ENCODE data around the gene LDLRAD2. TPM values are rescaled to one million over a fixed set of nuclear protein-coding genes. Genes with fewer than 3 reads are reported as not detected.

LDLRAD2 gene
- total RNA-seq, 1 experiment from 2014 or later, result not detected

DNA sequence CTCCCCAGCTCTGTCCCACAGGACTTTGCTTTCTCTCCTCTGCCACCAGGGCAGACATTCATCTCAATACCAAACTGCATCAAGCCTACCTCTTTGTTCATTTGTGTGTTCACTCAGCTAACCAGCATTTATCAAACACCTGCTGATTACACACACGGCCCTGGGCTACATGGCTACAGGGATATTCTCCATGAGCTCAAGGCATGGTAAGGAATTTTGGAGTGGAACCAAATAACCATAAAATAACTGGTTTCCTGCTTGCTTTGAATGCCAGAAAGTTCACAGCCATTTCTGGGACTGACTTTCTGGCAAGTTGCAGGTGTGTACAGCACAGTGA lies 54.6 kb downstream of the LDLRAD2 start:
- CTCF ChIA-PET, result no interaction called here
- TF ChIP-seq CBX3 (IDR thresholded peaks at IDR 0.05; ENCODE audit: low read depth) (no peak), FOSL1 (IDR thresholded peaks at IDR 0.05; ENCODE audit: low read depth) (no peak), EGR1 (IDR thresholded peaks at IDR 0.05; ENCODE audit: low read depth) (no peak), ZNF274 (IDR thresholded peaks at IDR 0.05; ENCODE audit: low read depth, low read length) (no peak), TCF7L2 (IDR thresholded peaks at IDR 0.05; ENCODE audit: borderline replicate concordance, extremely low read depth, insufficient read depth, insufficient read length) (no peak), JUND (IDR thresholded peaks at IDR 0.05) (no peak), SIN3A (IDR thresholded peaks at IDR 0.05; ENCODE audit: low read depth) (no peak)
- TF ChIP-seq, protein P1, sequence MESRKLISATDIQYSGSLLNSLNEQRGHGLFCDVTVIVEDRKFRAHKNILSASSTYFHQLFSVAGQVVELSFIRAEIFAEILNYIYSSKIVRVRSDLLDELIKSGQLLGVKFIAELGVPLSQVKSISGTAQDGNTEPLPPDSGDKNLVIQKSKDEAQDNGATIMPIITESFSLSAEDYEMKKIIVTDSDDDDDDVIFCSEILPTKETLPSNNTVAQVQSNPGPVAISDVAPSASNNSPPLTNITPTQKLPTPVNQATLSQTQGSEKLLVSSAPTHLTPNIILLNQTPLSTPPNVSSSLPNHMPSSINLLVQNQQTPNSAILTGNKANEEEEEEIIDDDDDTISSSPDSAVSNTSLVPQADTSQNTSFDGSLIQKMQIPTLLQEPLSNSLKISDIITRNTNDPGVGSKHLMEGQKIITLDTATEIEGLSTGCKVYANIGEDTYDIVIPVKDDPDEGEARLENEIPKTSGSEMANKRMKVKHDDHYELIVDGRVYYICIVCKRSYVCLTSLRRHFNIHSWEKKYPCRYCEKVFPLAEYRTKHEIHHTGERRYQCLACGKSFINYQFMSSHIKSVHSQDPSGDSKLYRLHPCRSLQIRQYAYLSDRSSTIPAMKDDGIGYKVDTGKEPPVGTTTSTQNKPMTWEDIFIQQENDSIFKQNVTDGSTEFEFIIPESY (IDR thresholded peaks at IDR 0.05; ENCODE audit: extremely low read depth, insufficient replicate concordance, low read length), result no peak
- Histone ChIP-seq H3K9me3 (ENCODE audit: control insufficient read depth in 1 of 2, insufficient read depth in 1 of 2, low read depth in 1 of 2, low read length in 2 of 2) (no peaks in the 10 kb centered on the region), H2AFZ (ENCODE audit: low read depth, low read length, poor library complexity, severe bottlenecking) (no peak overlapping the region), H3K27ac (ENCODE audit: low read depth, low read length) (no peak overlapping the region), H3K27me3 (ENCODE audit: insufficient read depth, low read length) (no peaks in the 10 kb centered on the region), H4K20me1 (ENCODE audit: insufficient read depth) (no peaks in the 10 kb centered on the region), H3K4me1 (ENCODE audit: control insufficient read depth in 1 of 2, insufficient read depth in 2 of 2, low read length in 2 of 2) (peaks cover 20 to 30% of the 10 kb centered on the region in 2 experiments), H3K9ac (ENCODE audit: low read length) (no peak overlapping the region), H3K79me2 (ENCODE audit: insufficient read depth, low read length) (no peaks in the 10 kb centered on the region), H3K9me2 (ENCODE audit: insufficient read depth) (no peaks in the 10 kb centered on the region), H3K4me3 (replicated peaks in 1 of 2; ENCODE audit: low read depth in 1 of 2, low read length in 2 of 2) (no peak overlapping the region), H3K4me2 (ENCODE audit: low read length) (no peak overlapping the region), H3K36me3 (ENCODE audit: control insufficient read depth in 1 of 2, insufficient read depth in 2 of 2, low read length in 2 of 2) (no peaks in the 10 kb centered on the region)
- RAD21 ChIA-PET (ENCODE audit: low non-redundant PET in 1 of 2, low total read pairs in 2 of 2, uncharacterized antibody in 2 of 2, unreplicated experiment in 2 of 2), result no interaction called here
- ATAC-seq (no peak), DNase-seq (ENCODE audit: low read depth, low spot score) (no peak)
- intact Hi-C loops (cut with micrococcal nuclease), result no loop called here
- POLR2A ChIA-PET, result no interaction called here
- BruUV-seq (replicated peaks), result no TSS peak

DNA sequence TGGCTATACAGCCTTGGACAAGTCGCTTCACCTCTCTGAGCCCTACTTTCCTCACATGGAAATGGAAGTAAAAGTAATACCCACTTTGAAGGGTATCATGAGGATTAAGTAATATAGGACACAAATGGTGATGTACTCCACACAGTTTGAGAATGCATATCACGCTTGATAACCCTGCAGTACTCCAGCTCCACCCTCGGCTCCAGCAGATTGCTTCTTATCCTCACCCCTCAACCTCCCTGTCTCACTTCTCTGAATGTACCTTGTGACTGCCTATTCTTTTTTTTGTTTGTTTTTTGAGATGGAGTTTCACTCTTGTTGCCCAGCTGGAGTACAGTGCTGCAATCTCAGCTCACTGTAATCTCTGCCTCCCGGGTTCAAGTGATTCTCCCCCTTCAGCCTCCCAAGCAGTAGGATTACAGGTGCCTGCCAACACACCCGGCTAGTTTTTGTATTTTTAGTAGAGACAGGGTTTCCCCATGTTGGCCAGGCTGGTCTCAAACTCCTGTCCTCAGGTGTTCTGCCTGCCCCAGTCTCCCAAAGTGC lies 55.5 kb downstream of the LDLRAD2 start:
- POLR2A ChIA-PET, result no interaction called here
- Histone ChIP-seq H3K27ac (ENCODE audit: low read depth, low read length) (no peak overlapping the region), H2AFZ (ENCODE audit: low read depth, low read length, poor library complexity, severe bottlenecking) (no peak overlapping the region)
- TF ChIP-seq EGR1 (IDR thresholded peaks at IDR 0.05; ENCODE audit: low read depth), result no peak
- TF ChIP-seq TCF7L2 (IDR thresholded peaks at IDR 0.05; ENCODE audit: borderline replicate concordance, extremely low read depth, insufficient read depth, insufficient read length), result no peak
- no peak for TF ChIP-seq CTCF (IDR thresholded peaks at IDR 0.05 in 2 of 3, conservative IDR thresholded peaks at IDR 0.05 in 1 of 3; ENCODE audit: borderline replicate concordance in 1 of 3, insufficient read depth in 1 of 3, low read depth in 2 of 3, low read length in 2 of 3)
- no peak for TF ChIP-seq ELF1 (IDR thresholded peaks at IDR 0.05; ENCODE audit: borderline replicate concordance, low read depth)
- TF ChIP-seq, protein P2, sequence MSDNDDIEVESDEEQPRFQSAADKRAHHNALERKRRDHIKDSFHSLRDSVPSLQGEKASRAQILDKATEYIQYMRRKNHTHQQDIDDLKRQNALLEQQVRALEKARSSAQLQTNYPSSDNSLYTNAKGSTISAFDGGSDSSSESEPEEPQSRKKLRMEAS (IDR thresholded peaks at IDR 0.05), result no peak
- no peak for TF ChIP-seq CBX3 (IDR thresholded peaks at IDR 0.05; ENCODE audit: low read depth)
- TF ChIP-seq SP1 (IDR thresholded peaks at IDR 0.05; ENCODE audit: low read depth), result no peak
- no peak for TF ChIP-seq ZNF274 (IDR thresholded peaks at IDR 0.05; ENCODE audit: low read depth, low read length)
- TF ChIP-seq POLR2AphosphoS5 (IDR thresholded peaks at IDR 0.05; ENCODE audit: low read depth, low read length), result no peak
- no peak for TF ChIP-seq SIN3A (IDR thresholded peaks at IDR 0.05; ENCODE audit: low read depth)
- no peak for TF ChIP-seq FOSL1 (IDR thresholded peaks at IDR 0.05; ENCODE audit: low read depth)

More for the DNA sequence above, 55.5 kb downstream of the LDLRAD2 start:
- intact Hi-C loops (cut with micrococcal nuclease), result no loop called here
- Histone ChIP-seq H3K79me2 (ENCODE audit: insufficient read depth, low read length) (no peaks in the 10 kb centered on the region), H3K4me1 (ENCODE audit: control insufficient read depth in 1 of 2, insufficient read depth in 2 of 2, low read length in 2 of 2) (peaks cover 22 to 30% of the 10 kb centered on the region in 2 experiments), H3K9ac (ENCODE audit: low read length) (no peak overlapping the region), H3K9me3 (ENCODE audit: control insufficient read depth in 1 of 2, insufficient read depth in 1 of 2, low read depth in 1 of 2, low read length in 2 of 2) (no peaks in the 10 kb centered on the region), H3K4me3 (replicated peaks in 1 of 2; ENCODE audit: low read depth in 1 of 2, low read length in 2 of 2) (no peak overlapping the region), H3K9me2 (ENCODE audit: insufficient read depth) (no peaks in the 10 kb centered on the region), H3K4me2 (ENCODE audit: low read length) (no peak overlapping the region), H4K20me1 (ENCODE audit: insufficient read depth) (no peaks in the 10 kb centered on the region), H3K36me3 (ENCODE audit: control insufficient read depth in 1 of 2, insufficient read depth in 2 of 2, low read length in 2 of 2) (no peaks in the 10 kb centered on the region), H3K27me3 (ENCODE audit: insufficient read depth, low read length) (no peaks in the 10 kb centered on the region)
- RAD21 ChIA-PET (ENCODE audit: low non-redundant PET in 1 of 2, low total read pairs in 2 of 2, uncharacterized antibody in 2 of 2, unreplicated experiment in 2 of 2), result no interaction called here
- DNase-seq (ENCODE audit: low read depth, low spot score), result no peak
- no peak for ATAC-seq
- TSS peak; percentile 26 for BruUV-seq (replicated peaks)
- CTCF ChIA-PET, result no interaction called here

All from HCT116 (cell line).